Omental fat pad (tissue), 4 donors: Measurements from ENCODE around the gene LRP11. TPM values are rescaled to one million over a fixed set of nuclear protein-coding genes. Genes with fewer than 3 reads are reported as not detected.

Source experiments
- ATAC-seq: fragments of 150-250 bp; one replicate; pipeline ENCODE4 v1.9.1; 2016; ENCODE audit warnings: mild to moderate bottlenecking, moderate library complexity; ENCODE audit not compliant: low FRiP score
- DNase-seq: peaks from one replicate; pipeline ENCODE4 v3.0.0-alpha.2; 2019; ENCODE audit warnings: low spot score
- total RNA-seq, 4 donors: library from RNA; depleted of rRNA; stranded (reverse); fragments of >200 nt; gene quantifications; one replicate each; pipeline ENCODE4 v1.1.0, GENCODE V29; 2016
- TF ChIP-seq, protein P1 (sequence below), 3 donors: fragments of 450-650 bp; IDR thresholded peaks; one replicate each; pipeline ENCODE4 v1.5.1; 2016 to 2017; ENCODE audit warnings: antibody characterized with exemption in 3 of 3, mild to moderate bottlenecking in 3 of 3, moderate library complexity in 2 of 3

Gene LRP11
- total RNA-seq, 4 donors from 2014 or later, result 30.5 to 39.4 (median 33.5) TPM

DNA sequence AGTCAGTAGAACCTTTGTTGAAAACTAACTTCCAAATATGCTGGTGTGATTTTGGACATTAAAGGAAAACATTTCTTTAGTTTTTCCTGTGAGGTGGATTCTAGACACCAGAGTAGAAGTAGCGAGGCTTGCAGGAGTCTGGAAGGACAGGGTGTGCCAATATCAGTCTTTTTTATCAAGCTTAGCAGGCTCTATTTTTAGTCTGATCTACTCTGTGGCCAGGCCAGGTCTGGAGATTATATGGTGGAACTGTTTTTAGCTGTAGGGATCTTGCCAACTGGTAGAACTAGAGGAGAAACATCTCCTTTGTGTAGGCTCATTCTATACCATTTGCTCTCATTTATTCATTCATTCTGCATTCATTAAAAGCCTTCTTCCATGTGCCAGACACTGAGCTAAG, 42.7 kb downstream of the LRP11 start:
- TF ChIP-seq, protein P1, sequence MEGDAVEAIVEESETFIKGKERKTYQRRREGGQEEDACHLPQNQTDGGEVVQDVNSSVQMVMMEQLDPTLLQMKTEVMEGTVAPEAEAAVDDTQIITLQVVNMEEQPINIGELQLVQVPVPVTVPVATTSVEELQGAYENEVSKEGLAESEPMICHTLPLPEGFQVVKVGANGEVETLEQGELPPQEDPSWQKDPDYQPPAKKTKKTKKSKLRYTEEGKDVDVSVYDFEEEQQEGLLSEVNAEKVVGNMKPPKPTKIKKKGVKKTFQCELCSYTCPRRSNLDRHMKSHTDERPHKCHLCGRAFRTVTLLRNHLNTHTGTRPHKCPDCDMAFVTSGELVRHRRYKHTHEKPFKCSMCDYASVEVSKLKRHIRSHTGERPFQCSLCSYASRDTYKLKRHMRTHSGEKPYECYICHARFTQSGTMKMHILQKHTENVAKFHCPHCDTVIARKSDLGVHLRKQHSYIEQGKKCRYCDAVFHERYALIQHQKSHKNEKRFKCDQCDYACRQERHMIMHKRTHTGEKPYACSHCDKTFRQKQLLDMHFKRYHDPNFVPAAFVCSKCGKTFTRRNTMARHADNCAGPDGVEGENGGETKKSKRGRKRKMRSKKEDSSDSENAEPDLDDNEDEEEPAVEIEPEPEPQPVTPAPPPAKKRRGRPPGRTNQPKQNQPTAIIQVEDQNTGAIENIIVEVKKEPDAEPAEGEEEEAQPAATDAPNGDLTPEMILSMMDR (IDR thresholded peaks at IDR 0.05), result no peak
- no peak for ATAC-seq
- DNase-seq, result no peak

DNA sequence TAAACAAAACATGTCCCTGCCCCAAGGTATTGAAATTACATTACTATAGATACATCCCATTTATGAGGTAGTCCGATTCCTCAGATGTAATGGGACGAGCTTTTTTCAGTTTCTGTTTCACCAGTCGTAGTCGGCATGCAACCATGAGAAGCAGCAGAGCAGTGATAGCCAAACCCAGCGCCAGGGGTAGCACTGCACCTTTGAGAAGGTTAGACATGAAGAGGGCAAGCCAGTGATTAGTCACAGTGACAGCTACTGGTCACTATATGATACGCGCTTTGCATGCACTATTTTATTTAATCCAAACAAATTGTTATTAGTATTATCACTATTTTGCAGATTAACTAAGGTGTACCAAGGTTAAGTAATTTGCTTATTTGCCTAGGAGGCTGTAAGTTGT, 43.7 kb downstream of the LRP11 start:
- DNase-seq, result no peak
- ATAC-seq, result no peak
- TF ChIP-seq, protein P1 (IDR thresholded peaks at IDR 0.05), result no peak

- DNase-seq, result no peak
- TF ChIP-seq, protein P1 (IDR thresholded peaks at IDR 0.05), result no peak
- no peak for ATAC-seq
Measured at GRCh38 chr6:149815788-149816187, 48.4 kb downstream of the LRP11 start.

DNA sequence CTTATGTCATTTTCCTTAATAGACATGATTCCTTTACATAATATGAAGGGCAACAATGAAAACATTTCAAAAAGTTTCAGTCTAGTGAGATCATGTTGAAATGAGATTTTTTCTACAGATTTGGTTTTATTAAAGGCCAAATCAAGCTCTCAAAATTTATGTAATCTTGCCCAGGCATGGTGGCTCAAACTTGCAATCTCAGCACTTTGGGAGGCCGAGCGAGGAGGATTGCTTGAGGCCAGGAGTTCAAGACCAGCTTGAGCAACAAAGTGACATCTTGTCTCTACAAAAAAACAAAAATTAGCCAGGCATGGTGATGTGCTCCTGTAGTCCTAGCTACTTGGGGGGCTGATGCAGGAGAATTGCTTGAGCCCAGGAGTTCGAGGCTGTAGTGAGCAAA, 50.8 kb downstream of the LRP11 start:
- no peak for DNase-seq
- TF ChIP-seq, protein P1 (IDR thresholded peaks at IDR 0.05), result no peak
- ATAC-seq, result no peak

GRCh38 chr6:149809798-149810197, 54.4 kb downstream of the LRP11 start:
- DNase-seq (no peak), ATAC-seq (no peak)
- TF ChIP-seq, protein P1 (IDR thresholded peaks at IDR 0.05), result no peak

GRCh38 chr6:149806127-149806526, 58.0 kb downstream of the LRP11 start:
- no peak for ATAC-seq
- TF ChIP-seq, protein P1 (IDR thresholded peaks at IDR 0.05), result no peak
- DNase-seq, result no peak

- no peak for DNase-seq
- TF ChIP-seq, protein P1 (IDR thresholded peaks at IDR 0.05), result no peak
- no peak for ATAC-seq
Measured at GRCh38 chr6:149783551-149783950, 80.6 kb downstream of the LRP11 start.
